Right lobe of liver (tissue), 4 donors: ENCODE measurements around the gene CRIP1.

Experiments
- CTCF ChIP-seq, 4 donors: fragments of 200-600 bp in 3 of 4; fragments of 450-650 bp in 1 of 4; IDR thresholded peaks; one replicate each; pipeline versions ENCODE4 v1.5.1 to v1.8.0; 2016 to 2022; ENCODE audit warnings: antibody characterized with exemption in 4 of 4, mild to moderate bottlenecking in 2 of 4
- POLR2A ChIP-seq: fragments of 450-650 bp; IDR thresholded peaks from one replicate; pipeline ENCODE4 v1.6.1; 2017; ENCODE audit warnings: antibody characterized with exemption, mild to moderate bottlenecking
- donor health status: DM: no; HTN: no; CAD: no.
- donor health status: DM: no; HTN: no; CAD: no.
- donor health status: DM: no; HTN: yes; CAD: no.

GRCh38 chr14:105450123-105450505 is 36.6 kb upstream of the CRIP1 start:
- TF ChIP-seq CTCF (IDR thresholded peaks at IDR 0.05) (no peak), POLR2A (no peak)
